ENCODE data around the gene MIA. TPM values are rescaled to one million over a fixed set of nuclear protein-coding genes. Genes with fewer than 3 reads are reported as not detected.
A peak's percentile ranks its signal among the peaks of the same experiment; 100 is the strongest.
"Not testable (repeated sequence)": the region's sequence is repeated elsewhere in the genome, so short reads cannot be mapped to it uniquely, and the experiment has no call there.

Gene MIA
- under 1 TPM in 1 of 2 experiments, not detected in 1; 1.00 TPM for total RNA-seq

DNA sequence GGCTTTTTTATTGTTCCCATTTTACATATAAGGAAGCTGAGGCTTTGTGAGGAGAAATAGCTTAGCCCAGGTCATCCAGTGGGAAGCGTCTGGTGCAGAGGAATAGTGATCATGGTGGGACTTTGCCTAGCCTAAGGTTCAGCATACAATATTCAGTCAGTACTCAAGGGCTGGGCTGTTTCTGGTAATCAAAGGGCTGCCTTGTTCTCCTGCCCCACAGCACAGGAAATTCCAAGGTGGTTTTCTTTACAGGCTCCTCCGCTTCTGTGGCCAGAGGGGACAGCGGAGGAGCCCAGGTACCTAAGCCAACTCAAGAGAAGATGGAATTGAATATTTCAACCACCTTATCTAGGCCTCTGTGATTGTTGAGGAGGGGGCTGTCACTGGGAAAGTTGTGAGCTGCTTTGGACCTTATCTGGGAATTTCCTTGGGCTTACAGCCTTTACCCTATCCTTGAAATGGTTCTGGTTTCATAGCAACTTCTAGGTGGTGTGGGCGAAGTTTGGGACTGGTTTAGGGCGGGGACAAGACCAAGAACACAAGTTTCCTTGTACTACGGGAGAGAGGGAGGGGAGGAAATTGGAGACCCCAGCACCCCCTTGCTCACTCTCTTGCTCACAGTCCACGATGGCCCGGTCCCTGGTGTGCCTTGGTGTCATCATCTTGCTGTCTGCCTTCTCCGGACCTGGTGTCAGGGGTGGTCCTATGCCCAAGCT is at the start of gene MIA:
TSS of gene MIA (plus strand) at position 606 of the 716 bp plus-strand sequence. CDS start at position 628, 22 bp downstream.
- CTCF ChIA-PET, result no interaction called here
- Mint-ChIP-seq H3K9me3 (peaks cover 4% of the 10 kb centered on the region), H3K4me3 (no peak within 1 kb of the TSS), H3K27ac (peak within 1 kb of the TSS; percentile 38), H3K36me3 (peaks cover 9% of the 10 kb centered on the region), H3K4me1 (ENCODE audit: low read depth) (peaks cover 35% of the 10 kb centered on the region), H3K27me3 (no peaks in the 10 kb centered on the region)
- intact Hi-C loops (cut with micrococcal nuclease), result no loop called here
- POLR2A ChIA-PET, result no interaction called here
- no peak for DNase-seq

DNA sequence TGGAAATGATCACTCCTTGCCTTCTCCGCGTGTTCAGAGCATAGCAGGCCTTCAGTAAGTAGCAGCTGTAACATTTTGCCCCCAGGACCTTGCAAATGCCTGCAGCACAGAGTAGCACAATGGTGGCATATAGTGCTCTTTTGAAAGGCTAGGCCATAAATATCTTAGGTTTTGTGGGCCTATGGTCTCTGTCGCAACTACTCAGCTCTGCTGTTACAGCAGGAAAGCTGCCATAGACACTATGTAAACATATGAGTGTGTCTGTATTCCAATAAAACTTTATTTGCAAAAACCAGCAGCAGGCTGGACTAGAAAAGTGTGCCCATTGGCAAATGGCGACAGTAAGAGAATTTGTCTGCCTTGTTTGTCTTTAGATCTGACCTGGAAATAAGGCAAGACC is 49.0 kb upstream of the MIA start:
- POLR2A ChIA-PET, result no interaction called here
- no peak for DNase-seq
- Mint-ChIP-seq H3K4me1 (ENCODE audit: low read depth) (peaks cover 30% of the 10 kb centered on the region), H3K27ac (no peak overlapping the region), H3K36me3 (peaks cover 39% of the 10 kb centered on the region), H3K4me3 (no peak overlapping the region), H3K27me3 (no peaks in the 10 kb centered on the region), H3K9me3 (no peaks in the 10 kb centered on the region)
- CTCF ChIA-PET, result no interaction called here
- intact Hi-C loops (cut with micrococcal nuclease), result no loop called here

DNA sequence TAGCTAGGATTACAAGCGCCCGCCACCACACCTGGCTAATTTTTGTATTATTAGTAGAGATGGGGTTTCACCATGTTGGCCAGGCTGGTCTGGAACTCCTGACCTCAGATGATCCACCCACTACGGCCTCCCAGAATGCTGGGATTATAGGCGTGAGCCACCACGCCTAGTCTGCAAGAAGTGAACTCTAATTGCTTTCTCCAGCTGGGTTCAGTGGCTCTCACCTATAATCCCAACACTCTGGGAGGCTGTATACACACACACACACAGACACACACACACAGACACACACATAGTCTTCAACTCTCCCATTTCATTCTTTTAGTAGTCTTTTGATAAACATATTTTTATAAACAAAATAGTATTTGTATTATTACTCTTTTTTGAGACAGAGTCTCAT is 45.3 kb upstream of the MIA start:
- H3K36me3 Mint-ChIP-seq, result peaks cover 37% of the 10 kb centered on the region
- not testable (repeated sequence) for DNase-seq

DNA sequence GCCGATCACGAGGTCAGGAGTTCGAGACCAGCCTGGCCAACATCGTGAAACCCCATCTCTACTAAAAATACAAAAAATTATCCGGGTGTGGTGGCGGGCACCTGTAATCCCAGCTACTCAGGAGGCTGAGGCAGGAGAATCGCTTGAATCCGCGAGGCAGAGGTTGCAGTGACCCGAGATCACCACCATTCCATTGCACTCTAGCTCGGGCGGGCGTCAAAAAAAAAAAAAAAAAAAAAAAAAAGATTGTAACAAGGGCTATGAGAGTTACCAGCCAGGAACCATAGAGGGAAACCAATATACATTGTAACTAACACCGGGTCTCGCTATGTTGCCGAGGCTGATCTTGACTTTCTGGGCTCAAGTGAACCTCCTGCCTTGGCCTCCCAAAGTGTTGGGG is 43.0 kb upstream of the MIA start:
- peaks cover 28% of the 10 kb centered on the region for H3K36me3 Mint-ChIP-seq
- H3K4me1 Mint-ChIP-seq (ENCODE audit: low read depth); H3K27ac Mint-ChIP-seq; H3K27me3 Mint-ChIP-seq; H3K9me3 Mint-ChIP-seq; DNase-seq; H3K4me3 Mint-ChIP-seq; CTCF ChIA-PET; intact Hi-C loops (cut with micrococcal nuclease); POLR2A ChIA-PET: not testable (repeated sequence)

More for the DNA sequence above, 45.3 kb upstream of the MIA start:
- H3K27ac Mint-ChIP-seq; intact Hi-C loops (cut with micrococcal nuclease); POLR2A ChIA-PET; H3K9me3 Mint-ChIP-seq; H3K4me1 Mint-ChIP-seq (ENCODE audit: low read depth); H3K27me3 Mint-ChIP-seq; H3K4me3 Mint-ChIP-seq: not testable (repeated sequence)
- CTCF ChIA-PET, result interaction anchor here (0.8 kb wide), 1 partner anchor 95 kb away, joined by 3 read pairs; no protein-coding TSS in a partner anchor

DNA sequence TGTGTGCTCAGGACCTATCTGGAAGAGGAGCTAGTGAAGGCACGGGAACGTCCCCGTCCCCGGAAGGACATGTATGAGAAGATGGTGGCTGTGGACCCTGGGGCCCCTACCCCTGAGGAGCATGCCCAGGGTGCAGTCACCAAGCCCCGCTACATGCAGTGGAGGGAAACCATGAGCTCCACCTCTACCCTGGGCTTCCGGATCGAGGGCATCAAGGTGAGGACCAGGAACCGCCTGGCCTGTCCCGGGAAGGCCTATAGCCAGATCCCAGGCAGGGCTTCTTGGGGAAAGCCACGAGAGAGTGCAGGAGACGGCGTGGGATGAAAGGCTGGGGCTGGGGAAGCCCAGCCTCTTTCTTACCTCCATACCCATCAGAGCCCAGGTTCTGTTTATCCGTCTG is 42.2 kb upstream of the MIA start:
- Mint-ChIP-seq H3K4me3 (no peak overlapping the region), H3K27ac (no peak overlapping the region), H3K9me3 (no peaks in the 10 kb centered on the region), H3K27me3 (no peaks in the 10 kb centered on the region), H3K36me3 (peaks cover 28% of the 10 kb centered on the region), H3K4me1 (ENCODE audit: low read depth) (no peaks in the 10 kb centered on the region)
- intact Hi-C loops (cut with micrococcal nuclease), result no loop called here
- no peak for DNase-seq
- POLR2A ChIA-PET, result no interaction called here
- CTCF ChIA-PET, result interaction anchor here (1.0 to 1.5 kb wide), 3 partner anchors 11 to 99 kb away, joined by 3 to 6 read pairs (median 4); no protein-coding TSS in a partner anchor

DNA sequence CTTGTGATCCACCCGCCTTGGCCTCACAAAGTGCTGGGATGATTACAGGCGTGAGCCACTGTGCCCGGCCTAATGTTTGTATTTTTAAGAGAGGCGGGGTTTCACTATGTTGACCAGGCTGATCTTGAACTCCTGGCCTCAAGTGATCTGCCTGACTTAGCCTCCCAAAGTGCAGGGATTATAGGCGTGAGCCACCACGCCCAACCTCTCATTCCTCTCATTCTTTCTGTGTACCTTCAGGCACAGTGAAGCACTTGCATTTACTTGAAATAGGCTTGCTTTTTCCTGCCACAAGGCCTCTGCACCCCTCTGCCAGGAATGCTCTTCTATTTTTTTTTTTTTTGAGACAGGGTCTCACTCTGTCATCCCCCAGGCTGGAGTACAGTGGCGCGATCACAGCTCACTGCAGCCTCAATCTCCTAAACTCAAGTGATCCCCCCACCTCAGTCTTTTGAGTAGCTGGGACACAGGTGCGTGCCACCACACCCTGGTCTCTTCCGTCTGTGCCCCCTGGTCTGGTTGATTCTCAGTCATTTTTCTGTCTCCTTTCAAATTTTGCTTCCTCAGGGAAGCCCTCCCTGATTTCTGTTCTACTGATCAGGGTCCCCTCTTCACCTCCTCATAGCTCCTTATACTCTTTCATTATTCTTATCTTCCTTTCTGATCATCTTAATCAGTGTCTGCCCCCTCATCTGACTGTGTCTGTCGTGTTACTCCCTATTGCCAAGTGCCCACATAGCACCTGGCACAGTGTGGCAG is 40.1 kb upstream of the MIA start:
- Mint-ChIP-seq H3K27ac (no peak overlapping the region), H3K4me1 (ENCODE audit: low read depth) (peaks cover 3% of the 10 kb centered on the region), H3K27me3 (no peaks in the 10 kb centered on the region), H3K36me3 (peaks cover 31% of the 10 kb centered on the region), H3K4me3 (no peak overlapping the region), H3K9me3 (no peaks in the 10 kb centered on the region)
- intact Hi-C loops (cut with micrococcal nuclease), result no loop called here
- no peak for DNase-seq
- POLR2A ChIA-PET, result no interaction called here
- CTCF ChIA-PET, result no interaction called here

DNA sequence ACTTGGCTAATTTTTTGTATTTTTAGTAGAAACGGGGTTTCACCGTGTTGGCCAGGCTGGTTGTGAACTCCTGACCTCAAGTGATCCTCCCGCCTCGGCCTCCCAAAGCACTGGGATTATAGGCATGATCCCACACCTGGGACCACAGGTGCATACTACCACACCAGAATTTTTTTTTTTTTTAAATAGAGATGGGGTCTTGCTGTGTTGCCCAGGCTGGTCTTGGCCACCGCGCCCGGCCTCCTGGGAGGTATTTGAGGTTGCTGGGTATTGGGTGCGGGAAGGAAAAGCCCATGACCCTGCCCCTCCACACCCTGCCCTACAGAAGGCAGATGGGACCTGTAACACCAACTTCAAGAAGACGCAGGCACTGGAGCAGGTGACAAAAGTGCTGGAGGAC is 38.7 kb upstream of the MIA start:
- Mint-ChIP-seq H3K9me3 (no peaks in the 10 kb centered on the region), H3K27me3 (no peaks in the 10 kb centered on the region), H3K4me3 (no peak overlapping the region), H3K4me1 (ENCODE audit: low read depth) (peaks cover 3% of the 10 kb centered on the region), H3K36me3 (peaks cover 22% of the 10 kb centered on the region), H3K27ac (no peak overlapping the region)
- intact Hi-C loops (cut with micrococcal nuclease), result no loop called here
- POLR2A ChIA-PET, result no interaction called here
- DNase-seq, result no peak
- CTCF ChIA-PET, result no interaction called here

DNA sequence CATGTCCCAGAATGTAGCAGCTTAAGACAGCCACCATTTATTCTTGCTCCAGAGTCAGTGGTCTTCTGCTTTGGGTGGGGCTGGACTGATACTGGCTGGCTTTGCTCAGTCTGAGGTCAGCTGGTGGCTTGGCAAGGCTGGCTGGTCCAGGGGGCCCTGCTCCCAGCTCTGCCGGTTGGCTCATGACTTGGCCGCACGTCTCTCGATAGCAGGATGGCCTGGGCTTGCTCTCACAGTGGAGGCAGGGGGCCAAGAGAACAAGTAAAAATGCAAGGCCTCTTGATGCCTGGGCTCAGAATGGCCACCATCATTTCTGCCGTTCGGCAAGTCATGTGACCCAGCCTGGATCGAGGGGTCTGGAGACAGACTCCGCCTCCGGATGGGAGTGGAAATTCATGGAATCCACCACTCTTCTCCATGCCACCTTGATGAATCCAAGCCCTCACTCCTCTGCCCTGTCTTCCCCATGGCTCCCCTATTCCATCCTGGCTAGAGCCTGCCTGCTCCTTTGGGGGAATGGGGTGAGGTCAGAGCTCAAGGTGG is 38.1 kb upstream of the MIA start:
- Mint-ChIP-seq H3K9me3 (no peaks in the 10 kb centered on the region), H3K4me1 (ENCODE audit: low read depth) (peaks cover 3% of the 10 kb centered on the region), H3K27me3 (no peaks in the 10 kb centered on the region), H3K27ac (no peak overlapping the region), H3K4me3 (no peak overlapping the region), H3K36me3 (peaks cover 22% of the 10 kb centered on the region)
- intact Hi-C loops (cut with micrococcal nuclease), result no loop called here
- DNase-seq, result no peak
- ChIA-PET POLR2A (no interaction called here), CTCF (no interaction called here)

DNA sequence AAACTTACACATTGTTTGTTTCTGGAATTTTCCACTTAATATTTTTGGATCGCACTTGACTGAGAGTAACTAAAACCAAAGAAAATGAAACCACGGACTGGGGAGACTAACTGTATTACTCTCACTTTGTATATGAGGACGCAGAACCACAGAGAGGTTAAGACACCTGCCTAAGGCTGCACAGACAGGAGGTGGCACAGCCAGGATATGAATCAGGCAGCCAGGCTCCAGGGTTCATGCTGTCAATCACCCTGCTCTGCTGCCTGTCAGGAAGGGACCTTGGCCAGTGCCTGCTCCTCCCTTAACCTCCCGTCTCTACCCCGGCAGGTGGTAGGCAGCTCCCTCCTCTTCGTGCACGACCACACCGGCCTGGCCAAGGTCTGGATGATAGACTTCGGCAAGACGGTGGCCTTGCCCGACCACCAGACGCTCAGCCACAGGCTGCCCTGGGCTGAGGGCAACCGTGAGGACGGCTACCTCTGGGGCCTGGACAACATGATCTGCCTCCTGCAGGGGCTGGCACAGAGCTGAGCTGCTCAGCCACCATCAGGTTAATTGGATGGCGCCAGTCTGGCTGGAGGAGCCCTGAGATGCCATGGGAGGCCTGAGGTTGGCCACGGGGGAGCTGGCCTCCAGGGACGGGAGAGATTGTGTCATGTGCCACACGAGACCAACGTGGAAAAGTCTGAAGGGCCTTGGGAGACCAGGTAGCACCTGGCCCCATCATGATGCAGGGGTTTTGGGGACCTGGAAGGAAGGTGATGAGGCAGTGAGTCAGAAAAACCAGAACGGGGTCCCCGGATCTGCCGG is 36.1 kb upstream of the MIA start:
- POLR2A ChIA-PET, result no interaction called here
- H3K36me3 Mint-ChIP-seq, result peaks cover 12% of the 10 kb centered on the region
- H3K27ac Mint-ChIP-seq, result no peak overlapping the region
- peaks cover 3% of the 10 kb centered on the region for H3K4me1 Mint-ChIP-seq (ENCODE audit: low read depth)
- no peaks in the 10 kb centered on the region for H3K27me3 Mint-ChIP-seq
- CTCF ChIA-PET, result no interaction called here
- no peak overlapping the region for H3K4me3 Mint-ChIP-seq
- intact Hi-C loops (cut with micrococcal nuclease), result no loop called here
- DNase-seq, result no peak
- no peaks in the 10 kb centered on the region for H3K9me3 Mint-ChIP-seq

DNA sequence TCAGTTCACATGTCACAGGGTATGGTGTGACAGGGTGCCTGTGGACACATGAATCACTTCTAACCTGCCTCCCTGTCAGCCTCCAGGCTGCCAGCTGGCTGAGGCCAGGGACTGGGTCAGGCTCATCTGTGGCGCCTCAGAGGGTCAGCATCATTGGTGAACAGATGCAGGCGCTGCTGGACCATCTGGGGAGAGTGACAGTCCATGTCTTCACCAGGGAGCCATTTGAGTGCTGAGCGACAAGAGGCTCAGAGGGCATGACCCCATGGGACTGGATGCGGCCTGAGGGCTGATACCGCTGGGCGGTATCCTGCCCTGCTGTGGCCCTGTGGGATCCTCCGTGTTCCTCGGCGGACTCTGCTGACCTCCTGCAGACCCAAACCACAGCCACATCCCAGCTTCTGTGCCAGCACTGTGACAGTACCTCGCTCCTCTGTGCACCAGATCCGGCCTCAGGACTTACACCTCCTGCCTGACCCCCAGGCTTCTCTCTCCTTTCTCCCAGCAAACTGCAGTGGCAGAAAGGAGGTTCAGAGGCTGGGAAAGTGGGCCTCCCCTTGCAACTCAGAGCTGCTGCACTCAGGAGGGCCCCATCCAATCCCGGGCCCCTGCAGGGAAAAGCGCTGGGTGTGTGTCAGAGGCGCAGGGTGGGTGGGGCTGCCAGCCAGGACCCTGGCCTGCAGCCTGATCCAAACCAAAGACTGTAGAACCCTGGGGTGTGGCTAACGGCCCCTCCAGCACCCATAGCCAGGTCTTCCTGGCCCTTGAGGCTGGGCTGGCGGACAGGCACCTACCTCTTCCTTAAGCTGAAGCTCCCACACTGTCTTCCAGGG is 35.2 kb upstream of the MIA start:
- Mint-ChIP-seq H3K36me3 (peaks cover 12% of the 10 kb centered on the region), H3K27me3 (no peaks in the 10 kb centered on the region), H3K4me3 (no peak overlapping the region), H3K9me3 (no peaks in the 10 kb centered on the region), H3K4me1 (ENCODE audit: low read depth) (peaks cover 3% of the 10 kb centered on the region), H3K27ac (no peak overlapping the region)
- CTCF ChIA-PET, result no interaction called here
- DNase-seq, result no peak
- intact Hi-C loops (cut with micrococcal nuclease), result no loop called here
- POLR2A ChIA-PET, result no interaction called here

DNA sequence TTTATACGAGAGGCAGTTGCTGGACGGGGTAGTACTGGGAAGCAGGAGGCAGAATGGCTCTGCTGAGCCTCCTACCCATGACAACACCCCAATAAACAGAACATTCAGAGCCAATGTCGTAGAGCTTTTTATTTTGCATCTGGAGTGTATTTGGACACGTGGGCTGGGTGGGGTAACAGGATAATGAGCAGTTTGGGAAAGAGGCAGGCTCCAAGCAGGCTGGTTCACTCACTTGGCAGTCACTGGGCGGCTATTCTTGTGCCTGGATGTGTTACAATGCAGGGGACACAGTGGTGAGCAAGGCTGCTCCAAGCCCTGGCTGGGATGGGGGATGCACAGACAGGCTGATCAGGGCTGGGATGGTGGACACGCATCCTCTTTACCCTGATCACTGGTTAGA is 34.6 kb upstream of the MIA start:
- Mint-ChIP-seq H3K4me3 (no peak overlapping the region), H3K4me1 (ENCODE audit: low read depth) (peaks cover 3% of the 10 kb centered on the region), H3K36me3 (peaks cover 12% of the 10 kb centered on the region), H3K27ac (no peak overlapping the region), H3K27me3 (no peaks in the 10 kb centered on the region), H3K9me3 (no peaks in the 10 kb centered on the region)
- DNase-seq, result no peak
- CTCF ChIA-PET, result no interaction called here
- intact Hi-C loops (cut with micrococcal nuclease), result no loop called here
- POLR2A ChIA-PET, result no interaction called here

Measured in activated CD4-positive, alpha-beta memory T cell treated with anti-CD3 and anti-CD28 coated beads for 36 hours (primary cell).